SU-DHL-6 (cell line): Measurements from ENCODE around the gene PLXNC1.

ENCODE experiments used
- H2AFZ ChIP-seq: fragments of 200-600 bp; sonication (generic); 2 replicates; pipeline ENCODE4 v1.6.1; 2014; ENCODE audit warnings: low read depth, mild to moderate bottlenecking, moderate library complexity, mixed read lengths, antibody characterized with exemption, low read length; ENCODE audit not compliant: severe bottlenecking
- H3F3A ChIP-seq: fragments of 200-600 bp; shearing (Covaris generic); 2 replicates; pipeline ENCODE4 v1.6.0; 2016; ENCODE audit warnings: antibody characterized with exemption, mild to moderate bottlenecking; ENCODE audit not compliant: insufficient read depth
- H3K27ac ChIP-seq: fragments of 200-600 bp; sonication (generic); 2 replicates; pipeline ENCODE4 v1.5.1; 2016; ENCODE audit warnings: low read depth, mild to moderate bottlenecking, low read length, moderate library complexity, mixed read lengths
- H3K27me3 ChIP-seq: fragments of 200-600 bp; sonication (generic), shearing (Covaris generic); 2 replicates; pipeline ENCODE4 v1.6.0; 2014; ENCODE audit warnings: mild to moderate bottlenecking, low read length
- H3K36me3 ChIP-seq: fragments of 200-600 bp; sonication (generic); 2 replicates; pipeline ENCODE4 v1.6.1; 2014; ENCODE audit warnings: mild to moderate bottlenecking, low read length, mixed read lengths
- H3K4me2 ChIP-seq: fragments of 300-600, 200-600 bp; shearing (Covaris generic), sonication (generic); 2 replicates; pipeline ENCODE4 v1.6.0; 2014; ENCODE audit warnings: low read length, low read depth, mild to moderate bottlenecking; ENCODE audit not compliant: poor library complexity, severe bottlenecking
- H3K4me3 ChIP-seq: fragments of 200-600 bp; sonication (generic); 2 replicates; pipeline ENCODE4 v1.5.1; 2014; ENCODE audit warnings: antibody characterized with exemption, low read length, mild to moderate bottlenecking, mixed read lengths; ENCODE audit not compliant: insufficient read depth, poor library complexity, severe bottlenecking
- H3K79me2 ChIP-seq: fragments of 200-600 bp; sonication (generic); 2 replicates; pipeline ENCODE4 v1.6.1; 2014; ENCODE audit warnings: mild to moderate bottlenecking, low read length, moderate library complexity; ENCODE audit not compliant: insufficient read depth
- H3K9ac ChIP-seq: fragments of 200-600 bp; sonication (generic); 2 replicates; pipeline ENCODE4 v1.7.0; 2014; ENCODE audit warnings: mild to moderate bottlenecking, low read length
- H3K9me2 ChIP-seq: fragments of 200-600 bp; sonication (generic); replicated peaks from 2 replicates; pipeline ENCODE4 v1.6.1; 2014; ENCODE audit warnings: low read length; ENCODE audit not compliant: insufficient read depth
- H3K9me3 ChIP-seq: fragments of 200-600 bp; sonication (generic); 2 replicates; pipeline ENCODE4 v1.6.1; 2014; ENCODE audit warnings: low read length, mixed read lengths; ENCODE audit not compliant: insufficient read depth
- H4K20me1 ChIP-seq: fragments of 200-600 bp; sonication (generic); 2 replicates; pipeline ENCODE4 v1.6.1; 2014; ENCODE audit warnings: low read depth, mild to moderate bottlenecking, antibody characterized with exemption, low read length, moderate library complexity, mixed read lengths
- EZH2phosphoT487 ChIP-seq: fragments of 200-600 bp; sonication (generic), shearing (Covaris generic); conservative IDR thresholded peaks from 2 replicates; pipeline ENCODE4 v1.6.1; 2018; ENCODE audit warnings: mild to moderate bottlenecking, antibody characterized with exemption, low read length, moderate library complexity, mixed read lengths
- TF ChIP-seq, protein P1 (sequence below): fragments of 200-600 bp; sonication (generic); IDR thresholded peaks from one replicate; pipeline ENCODE4 v1.5.1; 2017; ENCODE audit warnings: antibody characterized with exemption, mild to moderate bottlenecking, low read length, moderate library complexity; ENCODE audit not compliant: insufficient read depth, poor library complexity, severe bottlenecking

PLXNC1 gene

GRCh38 chr12:94116191-94116590, 32.2 kb upstream of the PLXNC1 start:
- Histone ChIP-seq H3F3A (no peaks in the 10 kb centered on the region), H3K9me3 (no peaks in the 10 kb centered on the region), H3K4me3 (no peak overlapping the region), H2AFZ (no peak overlapping the region), H4K20me1 (no peaks in the 10 kb centered on the region), H3K4me2 (no peak overlapping the region), H3K36me3 (no peaks in the 10 kb centered on the region), H3K79me2 (no peaks in the 10 kb centered on the region), H3K27ac (no peak overlapping the region), H3K9ac (no peak overlapping the region), H3K9me2 (no peaks in the 10 kb centered on the region), H3K27me3 (no peaks in the 10 kb centered on the region)
- TF ChIP-seq, protein P1, sequence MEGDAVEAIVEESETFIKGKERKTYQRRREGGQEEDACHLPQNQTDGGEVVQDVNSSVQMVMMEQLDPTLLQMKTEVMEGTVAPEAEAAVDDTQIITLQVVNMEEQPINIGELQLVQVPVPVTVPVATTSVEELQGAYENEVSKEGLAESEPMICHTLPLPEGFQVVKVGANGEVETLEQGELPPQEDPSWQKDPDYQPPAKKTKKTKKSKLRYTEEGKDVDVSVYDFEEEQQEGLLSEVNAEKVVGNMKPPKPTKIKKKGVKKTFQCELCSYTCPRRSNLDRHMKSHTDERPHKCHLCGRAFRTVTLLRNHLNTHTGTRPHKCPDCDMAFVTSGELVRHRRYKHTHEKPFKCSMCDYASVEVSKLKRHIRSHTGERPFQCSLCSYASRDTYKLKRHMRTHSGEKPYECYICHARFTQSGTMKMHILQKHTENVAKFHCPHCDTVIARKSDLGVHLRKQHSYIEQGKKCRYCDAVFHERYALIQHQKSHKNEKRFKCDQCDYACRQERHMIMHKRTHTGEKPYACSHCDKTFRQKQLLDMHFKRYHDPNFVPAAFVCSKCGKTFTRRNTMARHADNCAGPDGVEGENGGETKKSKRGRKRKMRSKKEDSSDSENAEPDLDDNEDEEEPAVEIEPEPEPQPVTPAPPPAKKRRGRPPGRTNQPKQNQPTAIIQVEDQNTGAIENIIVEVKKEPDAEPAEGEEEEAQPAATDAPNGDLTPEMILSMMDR, result no peak
- TF ChIP-seq EZH2phosphoT487, result no peak

- no peaks in the 10 kb centered on the region for H3K9me3 ChIP-seq
- H3K4me3 ChIP-seq, result no peak overlapping the region
- TF ChIP-seq EZH2phosphoT487, result no peak
- TF ChIP-seq, protein P1, result no peak
- no peak overlapping the region for H2AFZ ChIP-seq
- no peaks in the 10 kb centered on the region for H3K27me3 ChIP-seq
- H3K4me2 ChIP-seq, result no peak overlapping the region
- H3F3A ChIP-seq, result no peaks in the 10 kb centered on the region
- H3K9me2 ChIP-seq, result no peaks in the 10 kb centered on the region
- no peak overlapping the region for H3K27ac ChIP-seq
- no peaks in the 10 kb centered on the region for H3K36me3 ChIP-seq
- H3K79me2 ChIP-seq, result no peaks in the 10 kb centered on the region
- H3K9ac ChIP-seq, result no peak overlapping the region
- no peaks in the 10 kb centered on the region for H4K20me1 ChIP-seq
These were observed 26.5 kb upstream of the PLXNC1 start for GRCh38 chr12:94121886-94122285.

GRCh38 chr12:94122591-94122990, 25.8 kb upstream of the PLXNC1 start:
- TF ChIP-seq, protein P1, result no peak
- TF ChIP-seq EZH2phosphoT487, result no peak
- no peak overlapping the region for H3K4me2 ChIP-seq
- no peaks in the 10 kb centered on the region for H3K79me2 ChIP-seq
- H2AFZ ChIP-seq, result no peak overlapping the region
- no peaks in the 10 kb centered on the region for H3K27me3 ChIP-seq
- H3K9me2 ChIP-seq, result no peaks in the 10 kb centered on the region
- no peak overlapping the region for H3K9ac ChIP-seq
- H3F3A ChIP-seq, result no peaks in the 10 kb centered on the region
- H3K36me3 ChIP-seq, result no peaks in the 10 kb centered on the region
- H3K4me3 ChIP-seq, result no peak overlapping the region
- H3K27ac ChIP-seq, result no peak overlapping the region
- no peaks in the 10 kb centered on the region for H4K20me1 ChIP-seq
- H3K9me3 ChIP-seq, result no peaks in the 10 kb centered on the region
